22Rv1 (cell line): ENCODE results near the gene TNN.
"Not testable (repeated sequence)": the region's sequence is repeated elsewhere in the genome, so short reads cannot be mapped to it uniquely, and the experiment has no call there.

ENCODE experiments used
- ZFX ChIP-seq: fragments of 450-650 bp; IDR thresholded peaks from 2 replicates; pipeline ENCODE4 v1.6.1; 2017; ENCODE audit warnings: antibody characterized with exemption, borderline replicate concordance
- TF ChIP-seq, protein P1 (sequence below): fragments of 450-650 bp; IDR thresholded peaks from 2 replicates; pipeline ENCODE4 v1.5.1; 2017; ENCODE audit warnings: mild to moderate bottlenecking

DNA sequence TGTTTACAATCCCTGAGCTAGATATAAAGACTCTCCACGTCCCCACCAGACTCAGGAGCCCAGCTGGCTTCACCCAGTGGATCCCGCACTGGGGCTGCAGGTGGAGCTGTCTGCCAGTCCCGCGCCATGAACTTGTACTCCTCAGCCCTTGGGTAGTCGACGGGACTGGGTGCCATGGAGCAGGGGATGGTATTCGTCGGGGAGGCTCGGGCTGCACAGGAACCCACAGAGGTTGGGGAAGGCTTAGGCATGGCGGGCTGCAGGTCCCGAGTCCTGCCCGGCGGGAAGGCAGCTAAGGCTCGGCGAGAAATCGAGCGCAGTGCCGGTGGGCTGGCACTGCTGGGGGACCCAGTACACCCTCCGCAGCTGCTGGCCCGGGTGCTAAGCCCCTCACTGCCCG is 34.5 kb downstream of the TNN start:
- TF ChIP-seq, protein P1, sequence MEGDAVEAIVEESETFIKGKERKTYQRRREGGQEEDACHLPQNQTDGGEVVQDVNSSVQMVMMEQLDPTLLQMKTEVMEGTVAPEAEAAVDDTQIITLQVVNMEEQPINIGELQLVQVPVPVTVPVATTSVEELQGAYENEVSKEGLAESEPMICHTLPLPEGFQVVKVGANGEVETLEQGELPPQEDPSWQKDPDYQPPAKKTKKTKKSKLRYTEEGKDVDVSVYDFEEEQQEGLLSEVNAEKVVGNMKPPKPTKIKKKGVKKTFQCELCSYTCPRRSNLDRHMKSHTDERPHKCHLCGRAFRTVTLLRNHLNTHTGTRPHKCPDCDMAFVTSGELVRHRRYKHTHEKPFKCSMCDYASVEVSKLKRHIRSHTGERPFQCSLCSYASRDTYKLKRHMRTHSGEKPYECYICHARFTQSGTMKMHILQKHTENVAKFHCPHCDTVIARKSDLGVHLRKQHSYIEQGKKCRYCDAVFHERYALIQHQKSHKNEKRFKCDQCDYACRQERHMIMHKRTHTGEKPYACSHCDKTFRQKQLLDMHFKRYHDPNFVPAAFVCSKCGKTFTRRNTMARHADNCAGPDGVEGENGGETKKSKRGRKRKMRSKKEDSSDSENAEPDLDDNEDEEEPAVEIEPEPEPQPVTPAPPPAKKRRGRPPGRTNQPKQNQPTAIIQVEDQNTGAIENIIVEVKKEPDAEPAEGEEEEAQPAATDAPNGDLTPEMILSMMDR = not testable (repeated sequence)
- TF ChIP-seq ZFX = not testable (repeated sequence)
